Suppressor macrophage treated with lipopolysaccharide for 4 hours (primary cell): ENCODE measurements around the gene CASZ1.

Source experiments
- DNase-seq: peaks from one replicate; pipeline ENCODE4 v3.0.0-alpha.2; 2020

The CASZ1 gene

DNA sequence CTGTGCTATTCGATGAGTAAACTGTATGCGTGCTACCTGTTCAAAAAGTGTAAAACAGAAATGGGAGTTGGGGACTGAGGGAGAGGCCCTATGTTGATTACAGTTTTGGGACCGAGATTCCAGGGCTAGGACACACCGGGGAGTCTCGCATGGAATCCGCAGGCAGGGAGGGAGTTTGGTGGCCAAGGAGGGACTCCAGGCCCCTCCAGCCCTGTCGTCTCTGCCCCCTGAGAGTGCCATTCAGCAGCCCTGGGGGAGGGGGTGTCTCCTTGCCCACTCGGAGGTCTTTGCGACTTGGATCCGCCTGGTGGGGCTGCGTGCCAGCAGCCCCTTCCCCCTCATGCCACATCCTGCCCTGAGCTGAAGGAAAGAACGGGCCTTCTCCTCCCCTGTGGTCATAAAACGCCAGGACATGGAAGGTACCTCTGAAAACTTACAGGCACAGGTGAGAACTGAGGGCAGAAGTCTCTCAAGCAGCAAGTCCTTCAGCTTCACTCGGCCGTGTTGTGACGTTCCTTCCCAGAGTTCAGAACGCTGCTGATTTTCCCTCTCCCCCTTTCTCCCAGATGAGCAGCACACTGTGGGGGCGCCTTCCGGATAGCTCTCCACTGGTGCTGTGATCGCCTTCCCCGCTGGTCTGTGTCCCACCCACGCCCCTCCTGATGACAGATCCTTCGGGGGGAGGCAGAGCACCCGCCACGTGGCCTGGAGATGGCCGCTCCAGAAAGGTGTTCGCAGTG lies 180.3 kb downstream of the CASZ1 start:
- no peak for DNase-seq

DNA sequence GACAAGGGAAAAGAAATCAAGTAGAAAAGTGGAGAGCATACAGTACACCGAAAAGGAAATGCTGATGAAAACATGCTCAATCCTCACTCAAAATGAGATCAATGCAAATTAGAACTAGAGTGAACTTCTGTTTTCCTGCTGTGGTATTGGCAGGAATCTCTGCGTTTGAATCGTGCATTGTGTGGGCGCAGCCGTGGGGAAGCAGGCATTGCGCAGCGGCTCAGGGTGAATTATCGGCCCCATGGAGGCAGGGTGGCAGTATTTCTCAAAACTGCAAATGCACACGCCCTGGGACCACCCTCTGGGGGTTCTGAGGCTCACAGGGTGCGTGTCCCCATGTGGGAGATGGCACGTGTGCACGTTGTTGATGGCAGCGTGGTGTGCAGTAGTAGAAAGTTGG lies 181.1 kb downstream of the CASZ1 start:
- DNase-seq, result peak; percentile 7

DNA sequence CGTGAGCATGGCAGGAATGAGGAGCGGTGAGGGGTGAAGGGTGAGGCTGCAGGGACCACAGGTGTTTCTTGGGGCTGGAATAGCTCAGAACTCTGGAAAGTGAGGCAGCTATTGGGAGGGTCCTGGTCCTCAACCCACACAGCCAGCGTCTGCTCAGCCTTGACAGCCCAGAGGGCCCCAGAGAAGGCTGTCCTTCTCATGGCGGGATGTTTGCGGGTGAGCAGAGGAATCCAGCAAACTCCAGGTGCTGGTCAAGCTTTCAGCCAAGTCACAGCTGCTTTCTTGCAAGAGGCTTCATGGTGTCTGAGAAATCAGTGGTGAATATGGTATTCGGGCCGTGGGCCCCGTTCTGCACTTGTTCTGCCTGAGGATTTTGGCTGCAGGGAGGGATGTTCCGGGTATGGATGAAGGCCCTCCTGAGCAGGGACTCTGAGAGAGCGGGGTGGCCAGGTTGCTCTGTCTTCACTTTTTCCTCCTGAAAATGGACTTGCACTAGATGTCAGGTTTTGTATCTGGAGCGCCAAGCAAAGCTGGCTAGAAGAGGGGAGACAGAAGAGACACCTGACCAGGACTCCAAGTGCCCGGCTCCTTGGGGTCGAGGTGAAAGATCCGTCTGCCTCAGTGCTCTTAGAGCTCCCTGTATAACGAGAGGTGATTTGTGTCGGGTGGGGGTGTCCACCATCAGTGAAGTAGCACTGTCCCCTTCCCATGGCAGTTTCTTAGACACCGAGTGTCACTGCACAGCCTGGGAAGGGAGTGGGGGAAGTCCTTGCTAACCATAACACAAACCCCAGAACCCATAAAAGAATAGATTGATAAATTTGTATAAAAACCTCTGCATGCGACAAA lies 181.8 kb downstream of the CASZ1 start:
- DNase-seq, result no peak

DNA sequence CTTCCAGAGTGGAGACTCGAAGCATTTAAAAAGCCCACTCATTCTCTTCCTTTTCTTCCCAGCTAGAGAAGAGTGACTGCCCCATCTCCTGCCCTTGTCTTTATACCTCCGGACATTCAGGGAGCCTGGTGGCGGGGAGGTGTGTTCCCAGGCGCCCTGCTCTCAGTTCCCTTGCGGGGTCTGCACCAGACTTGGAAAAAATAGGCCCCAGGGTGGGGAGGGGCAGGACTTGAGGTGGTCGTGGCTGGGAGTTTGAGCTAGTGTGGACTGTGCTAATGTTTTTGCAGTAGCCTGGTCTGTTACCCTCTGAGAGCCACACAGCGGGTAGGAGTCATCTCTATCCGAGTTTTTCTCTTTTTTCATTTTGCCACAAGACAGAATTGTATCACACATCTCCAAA lies 182.6 kb downstream of the CASZ1 start:
- no peak for DNase-seq

DNA sequence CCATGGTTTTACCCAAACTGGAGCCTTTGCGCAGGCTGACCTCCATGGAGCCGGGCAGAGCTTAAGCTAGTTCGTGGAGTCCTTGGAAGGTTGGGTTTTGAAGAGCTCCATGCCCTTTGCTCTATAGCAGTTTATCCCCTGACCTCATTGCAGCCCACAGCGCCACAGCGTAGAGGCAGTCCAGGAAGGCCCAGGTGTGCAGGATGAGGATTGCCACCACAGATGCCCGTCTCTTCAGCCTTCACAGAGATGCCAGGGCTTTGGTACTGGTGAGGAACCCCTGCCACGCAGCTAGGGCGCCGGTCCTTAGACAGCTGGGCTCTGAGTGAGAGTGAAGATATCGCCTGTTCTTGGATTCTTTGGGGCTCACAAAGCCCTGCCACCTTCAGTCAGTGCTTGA lies 183.1 kb downstream of the CASZ1 start:
- DNase-seq, result no peak

DNA sequence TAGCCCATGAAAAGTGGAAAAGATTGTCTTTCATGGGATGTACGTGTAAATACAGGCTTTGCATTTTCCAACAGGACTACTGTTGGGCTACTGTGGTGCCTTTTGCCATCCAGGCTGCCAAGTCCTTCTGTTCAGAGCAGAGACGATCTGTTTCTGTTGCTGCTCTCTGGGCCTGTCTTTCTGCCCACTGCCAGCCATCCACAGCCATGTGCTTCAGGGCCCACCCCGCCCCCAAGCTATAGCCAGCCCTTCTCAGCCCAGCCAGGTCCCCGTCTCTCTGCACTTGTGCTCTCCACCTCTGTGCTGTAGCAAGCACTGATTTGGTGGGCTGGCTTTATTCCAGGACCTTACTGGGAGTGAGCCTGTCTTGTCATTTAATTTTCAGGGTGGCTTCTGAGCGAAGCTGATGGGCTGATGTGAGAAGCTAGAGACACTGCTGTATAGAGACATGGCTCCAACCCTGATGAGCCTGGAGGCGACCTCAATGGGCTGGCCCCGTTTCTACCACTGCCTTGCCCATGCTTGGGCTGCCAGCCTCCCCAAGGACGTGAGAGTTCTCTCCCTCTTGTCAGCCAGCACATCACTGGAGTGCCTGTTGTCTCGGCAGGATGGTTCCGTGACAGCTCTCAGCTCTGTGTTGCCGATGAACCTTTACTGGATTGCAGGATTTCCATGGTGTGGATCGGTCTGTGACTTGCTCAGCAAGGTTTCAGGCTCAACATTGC lies 183.8 kb downstream of the CASZ1 start:
- no peak for DNase-seq

DNA sequence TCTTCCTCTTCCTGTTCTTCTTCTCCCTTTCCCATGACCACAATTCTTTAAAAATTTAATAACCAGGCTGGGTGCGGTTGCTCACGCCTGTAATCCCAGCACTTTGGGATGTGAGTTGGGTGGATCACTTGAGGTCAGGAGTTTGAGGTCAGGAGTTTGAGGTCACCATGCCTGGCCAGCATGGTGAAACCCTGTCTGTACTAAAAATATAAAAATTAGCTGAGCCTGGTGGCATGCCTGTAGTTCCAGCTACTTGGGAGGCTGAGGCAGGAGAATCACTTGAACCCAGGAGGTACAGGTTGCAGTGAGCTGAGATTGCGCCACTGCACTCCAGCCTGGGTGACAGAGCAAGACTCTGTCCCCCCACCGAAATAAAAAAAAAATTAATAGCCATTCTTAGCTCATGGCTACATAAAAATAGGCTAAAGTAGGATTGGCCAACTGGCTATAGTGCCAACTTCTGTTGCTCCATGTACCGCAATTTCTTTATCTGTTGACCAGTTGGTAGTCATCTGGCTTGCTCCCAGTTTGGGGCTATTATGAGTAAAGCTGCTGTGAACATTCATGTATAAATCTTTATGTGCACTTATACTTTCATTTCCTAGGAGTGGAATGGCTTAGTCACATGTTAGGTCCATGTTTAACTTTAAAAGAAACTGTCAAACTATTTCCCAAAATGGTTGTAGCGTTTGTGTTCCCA lies 185.4 kb downstream of the CASZ1 start:
- DNase-seq, result peak; percentile 54

DNA sequence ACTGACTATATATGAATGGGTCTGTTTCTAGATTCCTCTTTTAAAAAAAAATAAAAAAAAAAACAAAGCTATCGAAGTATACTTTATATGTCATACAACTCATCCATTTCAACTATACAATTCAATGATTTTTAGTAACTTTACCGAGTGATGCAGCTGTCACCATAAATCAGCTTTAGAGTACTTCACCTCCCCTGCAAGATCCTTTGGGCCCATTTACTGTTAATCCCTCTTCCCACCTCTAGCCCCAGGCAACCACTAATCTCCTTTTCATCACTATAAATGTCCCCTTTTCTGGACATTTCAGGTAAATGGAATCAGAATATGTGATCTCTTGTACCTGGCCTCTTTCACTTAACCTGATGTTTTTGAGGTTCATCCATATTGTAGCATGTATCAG lies 187.8 kb downstream of the CASZ1 start:
- DNase-seq, result no peak

DNA sequence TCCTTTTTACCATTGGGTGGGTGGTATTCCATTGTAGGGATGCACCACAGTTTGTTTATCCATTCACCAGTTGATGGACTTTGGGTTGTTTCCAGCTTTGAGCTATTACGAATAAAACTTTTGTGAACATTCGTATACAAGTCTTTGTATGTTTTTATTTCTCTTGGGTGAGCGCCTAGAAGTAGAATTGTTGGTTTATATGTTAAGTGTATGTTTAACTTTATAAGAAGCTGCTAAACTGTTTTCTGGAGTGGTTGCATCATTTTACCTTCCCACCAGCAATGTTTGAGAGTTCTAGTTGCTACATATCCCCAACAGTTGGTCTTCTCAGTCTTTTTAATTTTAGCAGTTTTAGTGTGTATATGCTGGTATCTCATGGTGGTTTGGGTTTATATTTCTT lies 189.2 kb downstream of the CASZ1 start:
- no peak for DNase-seq

DNA sequence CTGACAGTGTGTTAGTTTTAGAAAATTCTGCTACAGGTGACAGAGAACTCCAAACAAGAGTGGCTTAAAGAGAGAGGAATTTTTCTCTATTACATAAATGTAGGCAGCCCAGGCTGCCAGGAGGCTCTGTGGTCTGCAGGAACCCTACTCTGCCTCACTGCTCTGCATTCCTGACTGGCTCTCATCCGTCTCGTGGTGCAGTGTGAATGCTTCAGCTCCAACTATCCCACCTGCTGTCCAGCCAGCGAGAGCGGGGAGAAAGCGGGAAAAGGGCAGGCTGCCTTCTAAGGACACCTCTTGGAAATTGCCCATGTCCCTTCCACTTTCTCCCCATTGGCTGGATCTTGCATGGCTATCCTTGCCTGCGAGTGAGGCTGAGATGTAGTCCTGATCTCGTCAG lies 190.4 kb downstream of the CASZ1 start:
- no peak for DNase-seq

DNA sequence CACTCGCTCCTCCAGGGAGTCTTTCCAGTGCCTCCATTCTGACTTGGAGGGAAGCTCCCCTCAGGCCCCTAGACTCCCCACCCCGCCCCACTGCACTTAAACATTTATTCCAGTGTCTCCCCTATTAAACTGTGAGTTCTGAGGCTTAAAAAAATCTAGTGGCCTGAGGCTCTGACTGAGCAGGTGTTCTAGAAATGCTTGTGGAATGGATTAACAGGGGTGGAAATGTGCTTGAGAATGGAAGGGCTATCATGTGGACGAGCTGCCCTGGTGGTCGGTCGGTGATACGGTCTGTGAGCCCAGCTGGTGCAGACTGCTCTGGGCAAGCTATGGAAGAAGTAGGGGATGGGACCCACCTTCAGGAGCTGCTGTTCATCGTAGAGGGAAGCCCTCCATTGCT lies 191.5 kb downstream of the CASZ1 start:
- no peak for DNase-seq

DNA sequence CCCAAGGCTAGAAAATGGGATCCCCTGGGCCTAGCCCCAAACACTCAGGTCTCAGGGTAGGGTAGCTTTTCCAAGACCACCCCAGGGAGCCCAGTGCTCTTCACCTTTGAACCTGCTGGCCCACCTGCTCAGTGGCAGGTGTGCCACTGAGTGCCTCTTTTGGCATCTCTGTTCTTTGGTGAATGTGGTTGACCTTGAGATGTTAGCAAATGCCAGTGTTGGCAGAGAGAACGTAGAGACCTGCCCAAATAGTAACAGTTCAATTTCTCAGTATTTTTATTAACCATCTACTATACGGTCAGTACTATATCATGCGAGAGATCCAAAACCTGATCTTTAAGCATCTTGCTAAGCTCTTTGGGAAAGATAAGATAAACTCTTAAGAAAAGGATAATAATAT lies 193.5 kb downstream of the CASZ1 start:
- no peak for DNase-seq

DNA sequence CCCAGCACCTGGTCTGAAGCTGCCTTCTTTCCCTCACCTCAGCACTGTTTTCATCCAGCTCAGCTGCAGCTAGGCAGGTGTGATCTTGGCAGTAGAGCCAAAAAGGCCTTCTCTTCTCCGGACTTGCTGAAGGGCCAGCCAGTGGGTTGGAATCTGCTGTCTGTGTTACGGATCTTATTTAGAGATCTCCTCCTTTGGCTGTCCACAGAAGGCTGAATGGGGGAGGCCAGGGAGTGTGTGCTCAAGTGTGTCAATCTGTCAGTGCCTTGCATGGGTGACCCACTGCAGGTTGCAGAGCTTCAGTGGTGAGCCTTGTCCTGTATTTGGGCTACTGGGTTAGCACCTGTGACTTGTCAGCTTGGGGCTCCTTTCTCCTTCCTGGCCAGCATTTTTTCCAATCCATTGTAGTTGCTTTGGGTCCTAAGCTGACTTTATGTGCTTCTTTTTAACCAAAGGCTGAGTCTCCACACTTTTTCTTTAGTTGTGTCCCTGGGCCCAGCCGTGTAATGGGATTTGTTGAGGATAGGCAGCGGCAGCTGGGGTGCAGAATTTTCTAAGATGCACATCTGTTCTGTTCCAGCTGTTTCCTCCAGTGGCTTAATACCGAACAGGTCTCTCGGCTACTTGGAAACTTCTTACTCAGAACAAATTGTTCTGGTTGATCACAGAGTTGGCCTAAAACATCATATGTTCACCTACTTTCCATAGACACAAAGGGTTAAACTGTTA lies 194.9 kb downstream of the CASZ1 start:
- DNase-seq, result no peak

DNA sequence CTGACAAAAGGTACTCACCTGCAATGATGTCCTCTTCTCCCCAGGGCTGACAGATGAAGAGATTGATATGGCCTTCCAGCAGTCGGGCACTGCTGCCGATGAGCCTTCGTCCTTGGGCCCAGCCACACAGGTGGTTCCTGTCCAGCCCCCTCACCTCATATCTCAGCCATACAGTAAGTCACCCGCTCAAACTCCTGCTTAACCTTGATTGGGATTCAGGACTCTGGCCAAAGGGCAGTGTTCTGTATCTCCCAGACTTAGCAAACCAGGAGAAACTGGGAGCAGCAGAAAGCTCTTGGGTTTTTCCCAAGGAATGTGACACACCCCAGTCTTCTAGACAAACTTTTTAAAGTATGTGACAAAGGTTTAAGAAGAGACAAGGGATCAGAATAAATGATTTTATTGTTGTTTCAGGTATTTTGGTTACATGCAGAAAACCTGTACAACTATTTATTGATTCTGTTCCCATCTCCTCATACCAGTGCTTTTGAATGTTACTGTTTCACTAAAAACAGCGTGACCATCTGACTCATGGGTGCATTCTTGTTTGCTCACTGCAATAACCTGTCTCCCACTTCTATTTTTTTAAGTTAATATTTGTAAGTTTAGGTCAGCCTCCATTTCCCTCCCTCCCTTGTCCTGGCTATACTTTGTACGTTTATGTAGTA lies 197.1 kb downstream of the CASZ1 start:
- DNase-seq, result no peak

DNA sequence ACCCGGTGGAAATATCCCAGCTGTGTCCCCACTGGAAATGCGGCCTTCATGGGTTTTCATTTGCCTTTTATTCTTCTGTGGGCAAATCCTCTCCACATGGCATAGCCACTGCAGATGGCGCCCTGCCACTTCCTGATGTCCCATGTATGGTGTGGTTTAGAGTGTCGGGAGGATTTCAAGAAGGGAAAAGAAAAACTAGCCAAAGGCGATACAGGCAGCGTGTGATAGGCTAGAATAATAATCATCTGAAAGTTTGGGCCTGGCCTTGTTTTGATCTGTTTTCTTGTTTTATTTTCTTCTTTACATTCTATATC lies 198.1 kb downstream of the CASZ1 start:
- DNase-seq, result no peak

DNA sequence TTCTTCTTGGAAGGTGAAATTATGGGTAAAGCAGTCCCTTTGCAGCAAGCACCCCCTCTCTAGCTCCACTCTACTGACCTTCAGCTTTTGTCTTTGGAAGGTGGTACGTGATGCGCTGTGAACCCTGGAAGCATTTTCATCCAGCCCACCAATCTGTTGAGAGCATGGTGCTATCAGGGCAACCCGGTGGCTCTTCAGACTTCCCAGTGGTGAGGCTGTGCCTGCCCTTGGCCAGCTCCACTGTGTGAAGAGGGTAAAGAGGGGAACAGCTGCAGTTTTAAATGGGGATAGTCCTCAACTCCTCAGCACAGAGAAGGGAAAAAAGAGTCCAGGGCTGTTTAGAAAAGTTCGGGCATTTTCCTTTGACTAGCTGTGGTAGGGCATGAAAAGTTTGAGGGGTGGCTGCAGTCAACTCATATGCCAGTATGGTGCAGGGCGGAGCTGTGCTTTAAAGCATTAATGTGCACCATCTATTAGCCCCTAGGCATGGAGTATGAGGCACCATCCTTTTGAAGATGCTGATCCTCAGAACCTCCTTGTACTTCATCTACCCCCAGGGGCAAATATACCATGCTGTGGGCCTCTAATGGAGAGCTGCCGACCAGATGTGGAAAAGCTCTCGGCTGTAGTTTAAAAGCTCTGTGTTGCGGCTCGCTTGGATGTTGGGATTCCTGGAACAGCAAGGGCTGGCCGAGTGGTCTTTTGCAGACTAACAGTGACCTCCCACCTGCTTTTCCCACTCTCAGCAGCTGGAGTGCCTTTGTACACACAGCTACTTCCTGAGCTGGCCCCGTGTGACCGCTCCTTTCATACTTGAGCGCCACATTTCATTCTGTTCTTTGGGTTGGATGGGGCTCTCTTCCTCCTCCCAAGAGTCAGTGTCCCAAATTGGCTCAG lies 198.7 kb downstream of the CASZ1 start:
- no peak for DNase-seq

DNA sequence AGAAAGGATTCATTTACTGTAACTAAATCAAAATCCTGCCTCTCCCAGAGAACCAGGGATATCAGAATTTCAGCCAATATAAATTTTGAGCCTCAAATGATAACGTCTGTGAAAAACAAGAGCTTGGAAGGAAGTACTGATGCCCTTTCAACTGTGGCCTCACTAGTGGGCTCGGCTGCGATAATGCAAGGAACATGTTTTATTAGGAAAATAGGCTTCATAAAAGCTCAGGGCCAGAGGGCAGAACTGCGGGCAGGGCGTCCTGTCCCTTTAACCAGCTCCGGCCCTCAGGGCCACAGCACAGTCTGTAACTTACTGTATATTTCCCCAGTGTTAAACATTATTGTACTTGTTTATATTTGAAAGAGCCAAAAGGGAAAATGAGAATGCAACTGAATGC lies 199.7 kb downstream of the CASZ1 start:
- no peak for DNase-seq

DNA sequence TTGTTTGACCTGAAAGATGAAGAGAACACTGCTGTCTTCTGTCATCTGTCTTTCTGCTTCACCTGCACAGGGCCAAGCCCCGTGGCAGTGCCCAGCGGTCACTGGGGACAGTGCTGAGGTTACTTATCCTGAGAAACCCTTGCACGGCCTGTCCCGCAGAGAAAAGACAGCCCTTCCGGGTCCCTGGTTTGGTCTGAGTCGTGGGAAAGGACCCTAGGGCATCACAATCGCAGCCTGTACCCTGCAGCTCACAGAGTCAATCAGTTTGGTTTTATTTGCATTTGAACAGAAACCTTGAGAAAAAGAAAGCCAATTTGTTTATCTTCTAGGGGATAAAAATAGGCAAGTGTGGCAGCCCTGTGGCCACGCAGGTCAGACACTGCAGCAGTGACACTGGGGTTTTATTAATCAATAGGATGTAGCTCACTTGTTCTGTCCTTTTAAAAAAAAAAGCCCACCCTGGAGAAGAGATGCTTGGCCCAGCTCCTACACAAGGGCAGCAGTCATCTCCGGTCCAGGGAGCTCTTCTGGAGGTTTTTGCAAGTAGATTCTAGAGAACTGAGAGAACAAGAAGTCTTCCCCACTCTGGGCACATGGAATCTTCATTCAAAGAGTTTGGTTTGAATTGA lies 201.7 kb downstream of the CASZ1 start:
- DNase-seq, result no peak

DNA sequence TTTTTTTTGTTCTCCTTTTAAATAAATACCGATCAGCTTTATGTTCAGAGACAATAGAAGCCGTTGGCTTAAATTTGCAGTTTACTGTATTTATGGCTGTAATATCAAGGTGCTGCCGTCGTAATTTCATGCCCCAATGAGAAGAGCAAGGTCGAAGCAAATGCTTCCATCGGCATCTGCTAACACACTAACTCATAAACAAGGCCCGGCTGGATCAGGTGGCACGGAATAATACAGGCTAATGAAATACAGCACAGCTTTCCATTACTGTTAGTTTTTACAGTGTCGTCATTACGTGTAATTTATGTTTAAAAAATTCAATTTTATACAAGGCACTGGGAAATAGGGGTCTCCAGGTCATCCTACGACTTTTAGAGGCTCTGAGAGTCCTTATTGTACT lies 202.7 kb downstream of the CASZ1 start:
- no peak for DNase-seq

DNA sequence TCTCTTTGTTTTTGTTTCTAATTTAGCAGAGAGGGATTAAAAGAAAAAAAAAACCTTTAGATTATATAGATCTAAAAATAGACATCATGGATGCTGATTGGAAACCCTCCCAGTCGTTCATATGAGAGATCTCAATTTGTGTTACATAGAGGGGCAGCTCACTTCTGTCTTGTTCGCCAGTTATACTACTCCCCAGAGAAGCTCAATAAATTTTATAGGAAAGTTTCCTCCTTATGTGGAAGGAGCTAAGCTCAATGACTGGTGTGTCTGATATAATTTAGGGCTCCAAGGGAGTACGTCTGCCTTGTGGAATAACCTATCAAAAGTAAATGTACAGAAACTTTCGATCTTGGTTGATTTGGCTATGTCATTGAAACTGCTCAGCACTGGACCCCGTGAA lies 204.1 kb downstream of the CASZ1 start:
- DNase-seq, result no peak

DNA sequence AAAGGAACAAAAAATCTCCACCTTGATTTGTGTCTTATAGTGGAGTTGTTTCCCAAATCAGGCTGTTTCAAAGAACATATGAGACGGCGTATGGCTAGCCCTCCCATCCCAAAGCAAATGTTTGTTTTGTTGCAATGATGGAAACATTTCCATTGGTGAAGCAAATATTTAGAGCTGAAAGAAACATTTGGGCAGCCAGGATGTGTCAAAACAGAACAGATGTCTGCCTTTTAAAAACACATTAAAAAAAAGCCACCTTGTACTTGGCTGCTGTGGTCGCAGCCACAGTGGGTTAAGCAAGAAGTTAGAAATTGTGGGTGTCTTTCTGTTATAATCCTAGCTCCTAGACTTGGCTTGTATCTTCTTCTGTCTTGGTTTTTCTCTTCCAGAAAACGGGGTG lies 205.4 kb downstream of the CASZ1 start:
- DNase-seq, result no peak
